Panc1 (cell line): ENCODE measurements around the gene TACC2. TPM values are rescaled to one million over a fixed set of nuclear protein-coding genes. Genes with fewer than 3 reads are reported as not detected.

ENCODE experiments used
- ATAC-seq: fragments of 200-7000 bp; cut with Tn5 transposase; 2 replicates; pipeline ENCODE4 v1.9.1; 2020; ENCODE audit warnings: mild to moderate bottlenecking, moderate library complexity
- BruUV-seq: library from RNA; stranded (reverse); fragments of 400-500 nt; replicated peaks from 2 replicates; lab custom pipeline; 2021; lab: Mats Ljungman, UMichigan
- CTCF ChIA-PET: fragments of 300-600 bp; sonication (Branson Sonifier 250); formaldehyde crosslinking; loops from one replicate; lab custom pipeline; 2022; ENCODE audit warnings: antibody characterized with exemption; lab: Charles Lee
- POLR2A ChIA-PET: fragments of 300-600 bp; sonication (Branson Sonifier 250); formaldehyde crosslinking; loops from one replicate; lab custom pipeline; 2022; ENCODE audit warnings: antibody characterized with exemption; lab: Charles Lee
- DNase-seq: peaks from one replicate; pipeline ENCODE4 v3.0.0-alpha.2; 2010; ENCODE audit warnings: low read depth, low spot score
- H3K27ac ChIP-seq: 2 replicates; pipeline ENCODE4 v1.5.1; 2011; ENCODE audit warnings: mild to moderate bottlenecking, low read length, inconsistent platforms
- H3K27me3 ChIP-seq: fragments of 200-500 bp; sonication (Bioruptor generic); 2 replicates; pipeline ENCODE4 v1.6.0; 2014; ENCODE audit warnings: low read length, inconsistent platforms; ENCODE audit not compliant: control insufficient read depth, insufficient read depth
- H3K36me3 ChIP-seq: fragments of 200-500 bp; sonication (Bioruptor generic); 2 replicates; pipeline ENCODE4 v1.5.1; 2014; ENCODE audit warnings: inconsistent platforms, mild to moderate bottlenecking, low read length, moderate library complexity; ENCODE audit not compliant: control insufficient read depth, insufficient read depth
- H3K4me1 ChIP-seq: 2 replicates; pipeline ENCODE4 v1.5.1; 2011; ENCODE audit warnings: inconsistent platforms, mild to moderate bottlenecking, low read length, moderate library complexity; ENCODE audit not compliant: control insufficient read depth, insufficient read depth
- H3K4me3 ChIP-seq, 2 experiments: 2 replicates each; pipeline ENCODE4 v1.5.1; 2011 to 2012; ENCODE audit warnings: low read depth in 2 of 2, low read length in 2 of 2, mild to moderate bottlenecking in 2 of 2, inconsistent platforms in 1 of 2, moderate library complexity in 1 of 2
- H3K9me3 ChIP-seq: fragments of 200-500 bp; sonication (Bioruptor generic); 2 replicates; pipeline ENCODE4 v1.5.1; 2014; ENCODE audit warnings: low read depth, mild to moderate bottlenecking, inconsistent platforms, low read length, moderate library complexity; ENCODE audit not compliant: control insufficient read depth, insufficient read depth
- CTCF ChIP-seq: fragments of 450-650 bp; IDR thresholded peaks from 2 replicates; pipeline ENCODE4 v1.5.1; 2017; ENCODE audit warnings: mild to moderate bottlenecking
- POLR2AphosphoS5 ChIP-seq: IDR thresholded peaks from 2 replicates; pipeline ENCODE4 v1.6.1; 2012; ENCODE audit warnings: mild to moderate bottlenecking, low read depth, low read length, moderate library complexity
- SIN3A ChIP-seq: IDR thresholded peaks from 2 replicates; pipeline ENCODE4 v1.6.1; 2012; ENCODE audit warnings: low read depth, mild to moderate bottlenecking, low read length, moderate library complexity, borderline replicate concordance; ENCODE audit not compliant: insufficient read depth
- TCF7L2 ChIP-seq: IDR thresholded peaks from 2 replicates; pipeline ENCODE4 v1.6.1; 2011; ENCODE audit warnings: mild to moderate bottlenecking, low read depth, low read length, inconsistent platforms
- in situ Hi-C: cut with HindIII; loops from 2 replicates; pipeline ENCODE4 v1.10.0; 2016; ENCODE audit warnings: low sequenced_read_pairs, low pct_unique_long_range_greater_than_20kb
- intact Hi-C: fragments of 100-400 bp; cut with micrococcal nuclease; formaldehyde crosslinking; loops from one replicate; pipeline ENCODE4 v1.10.0; 2022; ENCODE audit not compliant: unreplicated experiment
- total RNA-seq: library from RNA; stranded (reverse); gene quantifications from one replicate; pipeline ENCODE4 v1.2.1, GENCODE V29; 2021; ENCODE audit not compliant: unreplicated experiment
- TF ChIP-seq, protein P1 (sequence below), 2 experiments: IDR thresholded peaks; 2 replicates each; pipeline ENCODE4 v1.6.1; 2011 to 2012; ENCODE audit warnings: low read depth in 2 of 2, control low read depth in 1 of 2, low read length in 1 of 2, mild to moderate bottlenecking in 1 of 2, moderate library complexity in 1 of 2; ENCODE audit not compliant: insufficient read depth in 1 of 2

TACC2 gene
- total RNA-seq, 1 experiment from 2014 or later = 133 TPM

GRCh38 chr10:122207596-122207995 is 218.6 kb downstream of the TACC2 start:
- TF ChIP-seq, protein P1, sequence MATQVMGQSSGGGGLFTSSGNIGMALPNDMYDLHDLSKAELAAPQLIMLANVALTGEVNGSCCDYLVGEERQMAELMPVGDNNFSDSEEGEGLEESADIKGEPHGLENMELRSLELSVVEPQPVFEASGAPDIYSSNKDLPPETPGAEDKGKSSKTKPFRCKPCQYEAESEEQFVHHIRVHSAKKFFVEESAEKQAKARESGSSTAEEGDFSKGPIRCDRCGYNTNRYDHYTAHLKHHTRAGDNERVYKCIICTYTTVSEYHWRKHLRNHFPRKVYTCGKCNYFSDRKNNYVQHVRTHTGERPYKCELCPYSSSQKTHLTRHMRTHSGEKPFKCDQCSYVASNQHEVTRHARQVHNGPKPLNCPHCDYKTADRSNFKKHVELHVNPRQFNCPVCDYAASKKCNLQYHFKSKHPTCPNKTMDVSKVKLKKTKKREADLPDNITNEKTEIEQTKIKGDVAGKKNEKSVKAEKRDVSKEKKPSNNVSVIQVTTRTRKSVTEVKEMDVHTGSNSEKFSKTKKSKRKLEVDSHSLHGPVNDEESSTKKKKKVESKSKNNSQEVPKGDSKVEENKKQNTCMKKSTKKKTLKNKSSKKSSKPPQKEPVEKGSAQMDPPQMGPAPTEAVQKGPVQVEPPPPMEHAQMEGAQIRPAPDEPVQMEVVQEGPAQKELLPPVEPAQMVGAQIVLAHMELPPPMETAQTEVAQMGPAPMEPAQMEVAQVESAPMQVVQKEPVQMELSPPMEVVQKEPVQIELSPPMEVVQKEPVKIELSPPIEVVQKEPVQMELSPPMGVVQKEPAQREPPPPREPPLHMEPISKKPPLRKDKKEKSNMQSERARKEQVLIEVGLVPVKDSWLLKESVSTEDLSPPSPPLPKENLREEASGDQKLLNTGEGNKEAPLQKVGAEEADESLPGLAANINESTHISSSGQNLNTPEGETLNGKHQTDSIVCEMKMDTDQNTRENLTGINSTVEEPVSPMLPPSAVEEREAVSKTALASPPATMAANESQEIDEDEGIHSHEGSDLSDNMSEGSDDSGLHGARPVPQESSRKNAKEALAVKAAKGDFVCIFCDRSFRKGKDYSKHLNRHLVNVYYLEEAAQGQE (IDR thresholded peaks at IDR 0.05; ENCODE audit: insufficient read depth in 1 of 2, low read depth in 2 of 2, low read length in 1 of 2) = no peak
- no peak for TF ChIP-seq POLR2AphosphoS5
- no peak for TF ChIP-seq CTCF
- no peak for TF ChIP-seq SIN3A
- no peak for TF ChIP-seq TCF7L2
- Histone ChIP-seq H3K4me1 (no peaks in the 10 kb centered on the region), H3K27ac (no peak overlapping the region), H3K27me3 (no peaks in the 10 kb centered on the region), H3K4me3 (no peak overlapping the region), H3K9me3 (no peaks in the 10 kb centered on the region), H3K36me3 (peaks cover 3% of the 10 kb centered on the region)
- POLR2A ChIA-PET = no interaction called here
- in situ Hi-C loops (no loop called here), intact Hi-C loops (no loop called here)
- no TSS peak for BruUV-seq
- DNase-seq = no peak
- CTCF ChIA-PET = no interaction called here
- ATAC-seq = no peak

DNA sequence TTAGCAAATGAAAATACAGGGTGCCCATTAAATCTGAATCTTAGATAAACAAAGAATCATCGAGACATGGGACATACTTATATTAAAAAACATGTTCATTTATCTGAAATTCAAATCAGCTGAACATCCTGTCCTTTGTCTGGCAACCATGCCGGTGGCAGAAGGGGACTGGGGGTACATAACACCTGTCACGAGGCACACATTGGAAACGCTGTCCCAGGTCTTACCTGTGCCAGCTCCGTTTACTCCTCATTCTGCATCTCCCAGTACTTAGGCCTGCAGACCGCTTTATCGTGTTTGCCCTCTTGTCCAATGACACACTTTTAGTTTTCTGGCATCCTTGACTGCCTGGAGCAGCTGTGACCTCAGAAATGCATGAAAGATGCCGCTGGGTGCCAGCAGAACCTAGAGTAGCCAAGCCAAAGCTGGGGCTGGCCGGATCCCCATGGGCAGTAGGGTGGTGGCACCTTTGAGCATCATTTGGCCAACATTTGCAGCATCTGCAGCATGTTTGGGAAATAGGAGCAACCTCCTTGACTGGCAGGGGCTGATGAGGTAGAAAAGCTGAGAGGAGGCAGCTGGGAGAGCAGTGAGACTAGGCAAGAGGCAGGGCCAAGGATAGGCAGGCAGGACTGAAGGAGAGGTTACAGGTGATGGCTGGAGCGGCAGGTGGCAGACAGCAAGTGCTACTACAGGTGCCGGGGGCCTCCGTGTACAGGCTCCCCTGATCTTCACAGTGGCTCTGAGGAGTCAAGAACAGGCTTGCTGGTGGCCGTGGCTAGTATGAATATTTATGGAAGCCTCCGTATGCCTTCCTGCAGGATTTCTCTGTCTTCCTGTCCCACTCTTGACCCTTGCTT is 219.8 kb downstream of the TACC2 start:
- BruUV-seq = no TSS peak
- in situ Hi-C loops = no loop called here
- intact Hi-C loops = no loop called here
- Histone ChIP-seq H3K27me3 (no peaks in the 10 kb centered on the region), H3K27ac (no peak overlapping the region), H3K4me1 (no peaks in the 10 kb centered on the region), H3K4me3 (no peak overlapping the region), H3K9me3 (no peaks in the 10 kb centered on the region), H3K36me3 (peaks cover 4% of the 10 kb centered on the region)
- TF ChIP-seq, protein P1 (IDR thresholded peaks at IDR 0.05; ENCODE audit: insufficient read depth in 1 of 2, low read depth in 2 of 2, low read length in 1 of 2) = no peak
- TF ChIP-seq SIN3A (no peak), TCF7L2 (no peak), CTCF (no peak), POLR2AphosphoS5 (no peak)
- ATAC-seq (no peak), DNase-seq (no peak)
- ChIA-PET CTCF (no interaction called here), POLR2A (no interaction called here)
